ENCODE data around the gene CALM3.

Gene CALM3

GRCh38 chr19:46574533-46574932, 26.6 kb upstream of the CALM3 start:
- H3K9ac ChIP-seq (ENCODE audit: low read depth, low read length, poor library complexity, severe bottlenecking), result no peak overlapping the region
- H3F3A ChIP-seq (ENCODE audit: low read depth), result no peaks in the 10 kb centered on the region
- H3K27me3 ChIP-seq (ENCODE audit: insufficient read depth, low read length, poor library complexity, severe bottlenecking), result no peaks in the 10 kb centered on the region
- no peaks in the 10 kb centered on the region for H3K36me3 ChIP-seq (ENCODE audit: insufficient read depth, low read length)
- TF ChIP-seq CTCF (conservative IDR thresholded peaks at IDR 0.05; ENCODE audit: low read length) (no peak), EZH2phosphoT487 (IDR thresholded peaks at IDR 0.05; ENCODE audit: borderline replicate concordance) (no peak)
- H3K79me2 ChIP-seq (ENCODE audit: insufficient read depth, low read length), result no peaks in the 10 kb centered on the region
- no peak overlapping the region for H3K4me3 ChIP-seq (ENCODE audit: low read length, poor library complexity, severe bottlenecking)
- no peaks in the 10 kb centered on the region for H3K9me3 ChIP-seq (ENCODE audit: insufficient read depth, low read depth, low read length)
- no peaks in the 10 kb centered on the region for H4K20me1 ChIP-seq (ENCODE audit: insufficient read depth, low read length, poor library complexity, severe bottlenecking)
- H3K4me1 ChIP-seq (ENCODE audit: insufficient read depth, low read length, poor library complexity, severe bottlenecking), result peaks cover 7% of the 10 kb centered on the region
- H3K4me2 ChIP-seq (ENCODE audit: low read depth, low read length, poor library complexity, severe bottlenecking), result no peak overlapping the region
- no peak overlapping the region for H2AFZ ChIP-seq (ENCODE audit: low read length)
- H3K9me2 ChIP-seq (replicated peaks; ENCODE audit: low read depth, low read length), result no peaks in the 10 kb centered on the region

GRCh38 chr19:46578450-46578849, 22.7 kb upstream of the CALM3 start:
- H3K4me3 ChIP-seq (ENCODE audit: low read length, poor library complexity, severe bottlenecking), result no peak overlapping the region
- no peak overlapping the region for H3K4me2 ChIP-seq (ENCODE audit: low read depth, low read length, poor library complexity, severe bottlenecking)
- no peaks in the 10 kb centered on the region for H3K9me3 ChIP-seq (ENCODE audit: insufficient read depth, low read depth, low read length)
- no peaks in the 10 kb centered on the region for H3K9me2 ChIP-seq (replicated peaks; ENCODE audit: low read depth, low read length)
- no peaks in the 10 kb centered on the region for H3K27me3 ChIP-seq (ENCODE audit: insufficient read depth, low read length, poor library complexity, severe bottlenecking)
- H3K36me3 ChIP-seq (ENCODE audit: insufficient read depth, low read length), result no peaks in the 10 kb centered on the region
- no peaks in the 10 kb centered on the region for H3K79me2 ChIP-seq (ENCODE audit: insufficient read depth, low read length)
- peaks cover 7% of the 10 kb centered on the region for H3K4me1 ChIP-seq (ENCODE audit: insufficient read depth, low read length, poor library complexity, severe bottlenecking)
- no peaks in the 10 kb centered on the region for H3F3A ChIP-seq (ENCODE audit: low read depth)
- H4K20me1 ChIP-seq (ENCODE audit: insufficient read depth, low read length, poor library complexity, severe bottlenecking), result no peaks in the 10 kb centered on the region
- H2AFZ ChIP-seq (ENCODE audit: low read length), result no peak overlapping the region
- no peak for TF ChIP-seq CTCF (conservative IDR thresholded peaks at IDR 0.05; ENCODE audit: low read length)
- TF ChIP-seq EZH2phosphoT487 (IDR thresholded peaks at IDR 0.05; ENCODE audit: borderline replicate concordance), result no peak
- H3K9ac ChIP-seq (ENCODE audit: low read depth, low read length, poor library complexity, severe bottlenecking), result no peak overlapping the region

- Histone ChIP-seq H3K4me2 (ENCODE audit: low read depth, low read length, poor library complexity, severe bottlenecking) (no peak overlapping the region), H3K9me2 (replicated peaks; ENCODE audit: low read depth, low read length) (no peaks in the 10 kb centered on the region), H3K9me3 (ENCODE audit: insufficient read depth, low read depth, low read length) (no peaks in the 10 kb centered on the region), H3F3A (ENCODE audit: low read depth) (no peaks in the 10 kb centered on the region), H3K9ac (ENCODE audit: low read depth, low read length, poor library complexity, severe bottlenecking) (no peak overlapping the region), H3K27me3 (ENCODE audit: insufficient read depth, low read length, poor library complexity, severe bottlenecking) (no peaks in the 10 kb centered on the region), H3K79me2 (ENCODE audit: insufficient read depth, low read length) (no peaks in the 10 kb centered on the region), H3K4me1 (ENCODE audit: insufficient read depth, low read length, poor library complexity, severe bottlenecking) (peaks cover 6% of the 10 kb centered on the region), H2AFZ (ENCODE audit: low read length) (no peak overlapping the region), H3K4me3 (ENCODE audit: low read length, poor library complexity, severe bottlenecking) (no peak overlapping the region), H3K36me3 (ENCODE audit: insufficient read depth, low read length) (no peaks in the 10 kb centered on the region), H4K20me1 (ENCODE audit: insufficient read depth, low read length, poor library complexity, severe bottlenecking) (no peaks in the 10 kb centered on the region)
- TF ChIP-seq CTCF (conservative IDR thresholded peaks at IDR 0.05; ENCODE audit: low read length) (peak; percentile 76), EZH2phosphoT487 (IDR thresholded peaks at IDR 0.05; ENCODE audit: borderline replicate concordance) (no peak)
Measured at GRCh38 chr19:46579361-46579879, 21.7 kb upstream of the CALM3 start.

Measured in Loucy (cell line).